Superior temporal gyrus (tissue), 1 donor: ENCODE measurements around the gene NCBP3.
"Not testable (repeated sequence)": the region's sequence is repeated elsewhere in the genome, so short reads cannot be mapped to it uniquely, and the experiment has no call there.

Experiments used
- DNase-seq: peaks from one replicate; pipeline ENCODE4 v3.0.0-alpha.2; 2016; ENCODE audit errors: extremely low spot score

The NCBP3 gene

DNA sequence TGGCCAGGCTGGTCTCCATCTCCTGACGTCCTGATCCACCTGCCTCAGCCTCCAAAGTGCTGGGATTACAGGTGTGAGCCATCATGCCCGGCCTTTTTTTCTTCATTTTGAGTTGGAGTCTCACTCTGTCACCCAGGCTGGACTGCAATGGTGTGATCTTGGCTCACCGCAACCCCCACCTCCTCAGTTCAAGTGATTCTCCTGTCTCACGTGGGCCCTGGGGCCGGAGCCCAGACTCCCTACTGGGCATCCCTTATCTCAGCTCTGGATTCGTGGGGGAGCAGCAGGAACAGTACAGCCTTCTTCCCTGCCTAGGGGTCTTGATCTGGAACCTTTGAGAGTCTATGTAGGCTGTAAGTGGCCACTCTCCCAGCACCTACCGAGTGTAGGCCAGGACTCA lies 52.8 kb downstream of the NCBP3 start:
- DNase-seq = not testable (repeated sequence)

DNA sequence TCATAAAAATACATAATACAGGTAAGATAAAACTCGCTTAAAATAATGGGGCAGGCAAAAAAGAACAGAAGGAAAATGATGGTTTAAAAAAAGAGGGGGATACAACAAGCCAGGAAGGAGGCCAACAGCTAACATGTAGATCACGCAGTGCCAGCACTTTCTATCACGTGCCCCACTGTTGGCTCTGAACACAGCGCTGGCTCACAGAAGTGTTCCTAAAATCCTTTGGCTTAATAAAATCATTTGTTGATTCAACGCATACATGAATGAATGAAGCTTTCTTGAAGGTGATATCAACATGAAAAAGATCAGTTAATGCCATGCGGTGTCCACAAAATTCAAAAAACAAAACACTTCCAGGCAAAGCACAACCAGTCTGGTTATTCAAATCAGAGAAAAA lies 53.6 kb downstream of the NCBP3 start:
- DNase-seq = peak; percentile 74

DNA sequence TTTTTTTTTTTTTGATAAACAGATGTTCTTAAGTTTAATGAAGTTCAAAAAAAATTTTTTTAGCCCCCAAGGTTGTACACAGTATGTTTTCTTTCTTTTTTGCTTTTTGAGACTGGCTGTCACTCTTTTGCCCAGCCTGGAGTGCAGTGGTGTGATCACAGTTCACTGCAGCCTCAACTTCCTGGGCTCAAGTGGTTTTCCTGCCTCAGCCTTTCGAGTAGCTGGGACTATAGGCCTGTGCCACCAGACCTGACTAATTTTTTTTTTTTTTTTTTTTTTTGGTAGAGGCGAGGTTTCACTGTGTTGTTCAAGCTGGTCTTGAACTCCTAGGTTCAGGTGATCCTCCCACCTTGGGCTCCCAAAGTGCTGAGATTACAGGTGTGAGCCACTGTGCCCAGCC lies 57.8 kb downstream of the NCBP3 start:
- DNase-seq = no peak

DNA sequence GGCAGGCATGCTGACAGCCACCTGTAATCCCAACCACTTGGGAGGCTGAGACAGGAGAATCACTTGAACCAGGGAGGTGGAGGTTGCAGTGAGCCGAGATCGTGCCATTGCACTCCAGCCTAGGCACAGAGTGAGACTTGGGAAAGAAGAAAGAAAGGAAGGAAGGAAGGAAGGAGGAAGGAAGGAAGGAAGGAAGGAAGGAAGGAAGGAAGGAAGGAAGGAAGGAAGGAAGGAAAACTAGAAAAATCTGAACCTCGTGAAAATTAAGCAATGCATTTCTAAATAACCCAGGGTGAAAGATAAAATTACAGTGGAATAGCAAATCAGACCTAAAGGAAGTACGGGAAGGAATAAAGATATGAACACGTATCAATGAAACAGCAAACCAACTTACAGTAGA lies 60.7 kb downstream of the NCBP3 start:
- DNase-seq = not testable (repeated sequence)

DNA sequence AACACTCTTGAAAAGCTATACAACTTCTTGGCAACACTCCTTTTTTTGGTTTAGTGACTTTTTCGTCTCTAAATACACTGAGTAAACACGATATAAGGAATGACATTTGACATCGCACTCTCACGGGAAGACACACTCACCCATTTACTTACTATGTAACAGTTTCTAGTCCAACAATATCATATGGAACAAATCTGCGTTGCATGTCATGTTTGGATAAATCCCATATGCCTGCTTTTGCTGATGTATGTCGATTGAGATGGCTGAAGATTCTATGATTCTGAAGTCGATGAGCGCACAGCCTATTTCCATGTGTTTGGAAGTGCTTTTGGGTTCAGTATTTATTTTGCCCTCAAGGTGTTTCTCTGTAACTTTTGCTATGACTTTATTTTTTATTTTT lies 63.3 kb downstream of the NCBP3 start:
- no peak for DNase-seq

DNA sequence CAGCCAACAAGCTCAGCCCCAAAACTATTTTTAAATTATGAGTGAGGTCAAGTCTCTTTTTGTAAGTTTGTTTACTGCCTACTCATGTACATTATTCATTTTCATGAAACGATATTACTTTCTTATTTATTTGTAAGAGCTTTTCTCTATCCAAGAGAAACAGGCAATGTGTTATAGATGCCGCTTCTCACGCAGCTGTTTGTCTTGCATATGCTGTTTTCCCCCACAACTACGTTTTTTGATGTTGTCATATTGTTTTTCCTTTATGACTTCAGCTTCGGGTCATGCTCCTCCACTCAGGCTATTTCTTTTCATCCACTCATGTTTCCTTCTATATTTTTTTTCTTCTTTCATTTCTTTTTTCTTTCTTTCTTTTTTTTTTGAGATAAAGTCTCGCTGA lies 65.1 kb downstream of the NCBP3 start:
- DNase-seq = no peak

DNA sequence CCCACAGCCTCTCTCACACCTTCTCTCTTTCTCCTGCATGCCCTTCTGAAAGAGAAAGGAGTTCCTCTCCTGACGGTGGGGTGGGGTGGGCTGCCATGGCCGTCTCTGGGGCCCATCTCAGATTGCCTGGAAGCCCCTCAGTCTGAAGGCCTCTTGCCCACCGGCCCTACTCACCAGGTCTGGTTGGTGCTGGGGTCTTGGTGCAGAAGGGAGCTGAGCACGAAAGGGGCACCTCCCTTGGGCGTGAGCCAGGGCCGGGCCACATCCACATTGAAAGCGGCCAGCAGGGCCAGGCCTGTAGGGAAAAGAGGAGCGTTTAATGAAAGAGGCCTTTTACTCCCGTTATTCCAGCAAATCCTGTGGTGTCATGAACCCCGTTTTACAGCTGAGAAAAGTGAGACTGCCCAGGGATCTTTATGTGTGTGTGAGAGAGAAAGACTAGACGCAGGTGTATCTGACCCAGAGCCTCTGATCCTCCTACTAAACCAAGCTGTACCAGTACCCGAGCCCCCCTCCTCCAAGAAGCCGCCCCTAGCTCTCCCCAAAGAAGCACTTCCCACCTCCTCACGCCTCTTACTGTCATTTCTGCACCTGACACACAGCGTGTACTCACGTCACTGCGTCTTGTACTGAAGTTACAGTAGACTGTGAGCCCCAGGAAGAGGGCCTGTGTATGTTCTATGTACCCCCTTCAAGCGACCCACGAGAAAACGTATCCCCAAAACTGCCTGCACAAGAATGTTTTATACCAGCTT lies 68.5 kb downstream of the NCBP3 start:
- no peak for DNase-seq

DNA sequence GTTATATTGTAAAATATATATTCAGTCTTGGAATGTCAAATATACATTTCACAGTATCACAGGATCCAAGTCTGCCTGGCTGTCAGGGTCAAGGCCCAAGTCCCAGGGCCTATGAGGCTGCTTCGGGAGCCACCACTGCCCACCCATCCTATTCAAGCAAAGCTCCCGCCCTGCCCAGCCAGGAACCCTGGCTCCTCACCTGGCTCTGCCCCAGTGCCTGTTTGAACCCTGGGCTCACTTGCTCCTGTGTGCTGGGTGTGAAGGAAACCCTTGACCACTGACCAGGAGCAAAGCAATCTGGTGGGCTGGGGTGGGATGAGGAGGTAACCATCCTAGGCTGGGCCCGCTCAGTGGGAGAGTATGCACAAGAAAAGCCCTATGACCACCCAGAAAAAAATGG lies 72.1 kb downstream of the NCBP3 start:
- no peak for DNase-seq

DNA sequence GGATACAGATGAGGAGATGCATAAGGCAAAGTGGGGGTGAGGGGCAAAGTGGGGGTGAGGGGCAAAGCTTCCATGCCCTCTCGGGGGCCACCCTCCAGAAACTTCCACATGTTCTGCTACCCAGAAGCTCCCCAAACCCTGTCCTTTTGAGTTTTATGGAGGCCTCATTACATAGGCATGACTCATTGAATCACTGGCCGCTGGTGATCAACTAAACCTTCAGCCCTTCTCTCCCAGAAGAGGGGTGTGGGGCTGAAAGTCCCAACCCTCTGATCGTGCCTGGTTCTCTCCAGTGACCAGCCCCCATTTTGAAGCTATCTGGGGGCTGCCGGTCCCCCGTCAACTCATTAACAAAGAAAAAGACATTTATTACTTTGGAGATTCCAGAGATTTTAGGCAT lies 72.5 kb downstream of the NCBP3 start:
- DNase-seq = no peak

DNA sequence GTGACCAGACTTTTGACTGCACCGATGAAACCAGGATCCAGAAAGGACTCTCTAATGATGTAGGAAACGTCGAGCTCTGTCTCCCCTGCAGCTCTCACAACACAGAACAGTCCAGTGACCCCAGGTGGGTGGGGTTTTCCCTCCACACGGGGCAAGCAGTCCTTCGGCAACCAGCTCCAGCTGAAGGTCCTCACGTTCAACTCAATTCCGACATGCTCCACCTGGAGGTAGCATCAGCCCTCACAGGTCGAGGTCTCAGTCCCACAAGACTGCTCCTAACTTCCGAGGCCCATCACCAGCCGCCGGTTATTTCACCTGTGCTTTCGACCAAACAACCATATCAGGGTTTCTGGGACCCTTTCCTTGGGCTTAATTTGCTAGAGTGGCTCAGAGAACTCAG lies 73.3 kb downstream of the NCBP3 start:
- no peak for DNase-seq

DNA sequence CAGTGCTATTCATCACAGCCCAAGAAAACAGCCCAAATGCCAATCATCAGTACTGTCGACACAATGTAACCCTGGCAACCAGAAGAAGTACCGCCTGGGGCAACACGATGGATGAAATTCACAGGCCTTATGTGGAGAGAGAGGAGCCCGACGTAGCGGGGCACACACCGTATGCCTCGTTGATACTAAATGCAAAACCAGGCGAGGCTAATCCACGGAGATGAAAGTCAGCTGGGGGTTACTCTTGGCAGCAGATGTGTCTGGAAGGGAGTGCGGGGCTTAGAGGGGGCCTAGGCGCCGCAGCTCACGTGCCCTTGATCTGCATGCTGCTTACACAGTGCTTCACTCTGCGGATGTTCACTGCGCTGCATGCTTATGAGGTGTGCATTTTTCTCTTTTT lies 74.9 kb downstream of the NCBP3 start:
- DNase-seq = no peak

DNA sequence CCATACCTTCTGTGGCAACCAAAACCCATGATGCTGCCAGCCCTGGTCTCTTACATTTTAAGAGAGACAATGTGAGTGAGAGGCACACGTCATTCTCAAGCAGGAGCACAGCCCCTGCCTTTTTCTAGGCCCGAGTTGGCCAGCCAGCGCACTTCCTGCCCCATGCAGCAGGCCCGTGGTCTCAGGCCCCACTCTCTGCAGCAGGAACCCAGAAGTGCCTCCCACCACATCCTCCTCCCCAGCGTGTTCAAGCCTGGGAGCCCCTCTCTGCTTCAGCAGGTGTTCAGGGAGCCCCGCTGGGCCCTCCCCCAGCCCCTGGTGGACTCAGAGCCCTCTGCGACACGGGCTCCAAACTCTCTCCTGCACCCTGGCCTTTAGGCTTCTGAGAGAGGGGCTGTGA lies 75.6 kb downstream of the NCBP3 start:
- no peak for DNase-seq

DNA sequence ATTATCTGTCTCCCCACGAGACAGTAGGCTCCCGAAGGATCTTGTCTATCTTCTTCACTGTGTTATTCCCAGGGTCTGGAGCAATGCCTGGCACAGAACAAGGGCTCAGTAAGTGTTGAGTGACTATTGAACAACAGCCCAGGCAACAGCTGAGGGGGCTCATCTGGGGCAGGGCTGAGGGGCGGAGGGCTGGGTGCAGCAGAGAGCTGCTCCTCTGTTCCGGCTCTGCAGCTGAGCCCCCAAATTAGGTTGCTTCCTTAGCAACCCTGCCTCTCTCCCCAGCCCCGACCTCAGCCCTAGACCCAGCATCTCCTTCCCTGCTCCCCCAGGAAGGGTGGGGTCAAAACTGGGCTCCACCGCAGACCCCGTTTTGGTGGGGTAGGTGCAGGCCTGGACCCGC lies 77.3 kb downstream of the NCBP3 start:
- DNase-seq = no peak

DNA sequence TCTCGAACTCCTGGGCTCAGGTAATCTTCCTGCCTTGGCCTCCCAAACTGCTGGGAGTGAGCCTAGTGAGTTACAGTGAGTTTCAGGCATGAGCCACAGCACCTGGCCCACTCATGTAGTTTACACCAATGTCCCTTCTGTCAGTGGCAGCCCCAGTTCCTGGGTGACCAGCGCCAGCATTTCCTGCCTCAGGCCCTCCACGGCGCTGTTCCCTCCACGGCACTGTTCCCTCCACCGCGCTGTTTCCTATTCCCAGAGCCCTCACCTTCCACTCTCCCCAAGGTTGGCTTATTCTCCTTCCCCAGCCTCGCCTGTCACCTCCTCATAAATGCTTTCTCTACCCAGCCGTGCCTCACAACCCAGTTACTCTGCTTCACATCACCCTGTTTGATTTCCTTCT lies 77.7 kb downstream of the NCBP3 start:
- no peak for DNase-seq

DNA sequence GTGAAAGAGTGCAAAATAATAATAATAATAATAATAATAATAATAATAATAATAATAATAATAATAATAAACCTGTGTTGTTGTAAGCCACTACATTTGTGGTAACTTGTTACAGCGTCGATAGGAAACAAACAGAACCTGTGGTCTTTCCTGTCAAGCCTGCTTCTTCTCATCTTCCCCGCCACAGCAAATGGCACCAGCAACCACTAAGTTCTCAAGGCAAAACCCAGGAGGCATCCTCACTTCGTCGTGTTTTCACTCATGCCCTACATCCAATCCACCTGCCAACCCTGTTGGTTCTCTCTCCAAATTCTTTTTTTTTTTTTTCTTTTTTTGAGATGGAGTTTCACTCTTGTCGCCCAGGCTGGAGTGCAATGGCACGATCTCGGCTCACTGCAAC lies 79.3 kb downstream of the NCBP3 start:
- DNase-seq = no peak

DNA sequence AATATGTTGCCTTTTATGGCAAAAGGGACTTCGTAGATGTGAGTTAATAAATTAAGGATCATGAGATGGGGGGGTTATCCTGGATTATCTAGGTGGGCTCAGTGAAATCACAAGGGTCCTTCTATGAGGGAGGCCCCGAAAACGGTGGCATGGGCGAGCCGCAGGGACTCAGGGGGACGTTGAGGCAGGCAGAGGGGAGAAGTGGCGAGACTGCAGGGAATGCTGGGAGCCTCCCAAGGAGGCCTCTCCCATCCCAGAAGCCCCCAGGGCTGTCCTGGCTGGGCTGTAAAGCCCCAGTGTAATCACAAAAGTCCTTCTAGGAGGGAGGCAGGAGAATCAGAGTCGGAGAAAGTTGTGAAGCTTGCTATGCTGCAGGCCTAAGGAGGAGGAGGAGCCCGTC lies 80.1 kb downstream of the NCBP3 start:
- no peak for DNase-seq

DNA sequence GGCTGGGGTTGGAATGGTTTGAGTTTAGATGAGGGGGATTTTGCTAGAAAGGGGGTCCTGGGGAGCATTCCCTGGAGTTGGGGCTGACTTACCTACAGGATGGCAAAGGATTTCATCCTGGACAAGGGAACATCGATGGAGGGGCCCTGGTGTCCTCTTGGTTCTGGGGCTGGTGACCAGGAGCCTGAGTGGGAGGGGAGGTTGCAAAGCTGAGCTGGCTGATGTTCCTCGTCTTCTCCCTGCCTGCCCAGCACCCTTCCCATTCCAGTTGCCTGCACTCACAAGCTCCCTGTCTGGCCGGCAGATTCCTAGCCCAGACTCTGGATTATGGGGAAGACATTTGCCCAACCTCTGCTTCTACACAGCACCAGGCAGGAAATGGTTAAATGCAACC lies 82.3 kb downstream of the NCBP3 start:
- no peak for DNase-seq

DNA sequence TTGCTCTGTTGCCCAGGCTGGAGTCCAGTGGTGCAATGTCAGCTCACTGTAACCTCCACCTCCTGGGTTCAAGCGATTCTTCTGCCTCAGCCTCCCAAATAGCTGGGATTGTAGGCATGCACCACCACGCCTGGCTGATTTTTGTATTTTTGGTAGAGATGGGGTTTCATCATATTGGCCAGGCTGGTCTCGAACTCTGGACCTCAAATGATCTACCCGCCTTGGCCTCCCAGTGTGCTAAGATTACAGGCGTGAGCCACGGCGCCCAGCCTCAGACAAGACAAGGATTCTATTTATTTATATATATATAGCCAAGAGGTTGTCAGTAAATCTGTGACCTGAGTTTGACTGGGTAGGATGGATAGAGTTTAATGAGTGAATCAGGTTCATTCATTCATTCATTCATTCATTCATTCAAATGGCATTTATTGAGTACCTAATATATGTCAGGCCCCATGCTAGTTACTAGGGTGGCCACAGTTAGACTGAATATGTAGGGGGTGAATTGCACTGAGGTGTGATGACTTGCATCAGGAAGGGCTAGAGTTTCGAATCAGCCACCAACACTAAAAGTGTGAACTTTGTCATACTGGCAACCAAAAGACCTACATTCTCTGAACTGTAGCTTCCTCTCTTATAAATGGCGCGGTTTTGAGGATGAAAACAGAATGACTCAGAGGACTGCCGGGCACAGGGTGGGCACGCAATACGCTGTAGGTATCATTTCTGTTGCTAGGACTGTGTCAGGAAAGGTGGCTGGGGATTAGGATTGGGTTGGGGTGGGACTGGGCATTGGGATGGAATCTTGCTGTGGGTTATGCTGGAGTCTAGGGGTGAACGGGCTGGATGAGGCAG lies 82.9 kb downstream of the NCBP3 start:
- no peak for DNase-seq

DNA sequence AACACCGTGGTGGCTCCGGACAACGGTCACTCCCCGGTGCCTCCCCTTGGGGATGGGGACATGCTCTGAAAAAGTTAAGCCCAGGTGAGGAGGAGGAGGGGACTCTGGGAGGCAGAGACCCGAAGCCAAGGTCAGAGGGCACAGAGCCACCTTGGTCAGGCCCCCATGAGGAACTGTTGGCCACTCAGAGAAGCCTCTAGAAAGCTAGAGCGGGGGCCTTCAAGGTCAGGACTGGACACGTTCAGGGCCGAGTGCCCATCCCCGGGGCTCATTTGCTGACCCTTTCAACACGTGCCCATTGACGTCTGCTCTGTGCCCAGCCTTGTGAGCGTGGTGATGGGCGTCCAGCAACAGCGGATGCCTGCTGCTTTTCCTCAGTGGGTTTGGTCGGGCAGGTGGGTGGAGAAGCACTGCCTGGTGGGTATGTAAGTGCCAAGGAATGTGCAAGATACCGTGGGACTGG lies 84.1 kb downstream of the NCBP3 start:
- DNase-seq = no peak

DNA sequence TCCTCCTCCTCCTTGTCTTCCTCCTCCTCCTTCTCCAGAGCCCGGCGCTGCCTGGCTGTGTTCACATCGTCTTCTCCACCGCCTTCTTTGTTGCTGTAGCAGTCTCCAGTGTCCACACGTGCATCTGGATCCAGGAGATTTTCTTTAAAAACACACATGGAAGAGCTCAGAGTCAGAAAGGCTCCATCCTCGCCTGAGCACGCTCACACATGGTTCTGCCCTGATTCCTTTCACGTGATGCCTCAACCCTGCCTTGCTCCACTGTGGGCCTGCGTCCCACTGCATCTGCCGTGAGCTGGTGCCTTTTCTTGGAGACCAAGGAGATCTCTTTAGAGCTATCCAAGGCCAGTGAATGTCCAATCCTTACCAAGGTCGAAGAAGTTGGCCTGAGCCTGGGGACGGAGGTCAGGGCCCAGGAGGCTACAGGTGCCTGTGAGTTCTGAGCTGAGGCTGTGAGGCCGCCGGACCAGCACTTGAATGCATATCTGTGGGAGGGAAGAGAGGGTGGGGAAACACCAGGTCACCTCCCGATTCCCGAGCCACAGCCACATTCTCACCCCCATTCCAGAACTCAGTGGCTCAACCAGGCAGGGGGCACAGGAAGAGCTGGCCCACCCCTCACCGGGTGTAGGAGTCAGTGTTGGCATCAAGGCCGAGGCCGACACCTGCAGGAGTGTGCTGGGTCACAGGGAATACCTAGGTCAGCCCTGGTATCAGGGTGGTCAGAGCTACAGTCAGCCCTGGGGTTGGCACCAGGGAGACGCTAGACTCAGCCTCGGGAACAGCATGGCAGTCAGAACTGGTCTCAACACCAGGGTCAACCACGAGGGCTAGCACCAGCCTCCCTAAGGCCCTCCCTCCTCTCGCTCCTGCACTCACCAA lies 84.8 kb downstream of the NCBP3 start:
- no peak for DNase-seq

DNA sequence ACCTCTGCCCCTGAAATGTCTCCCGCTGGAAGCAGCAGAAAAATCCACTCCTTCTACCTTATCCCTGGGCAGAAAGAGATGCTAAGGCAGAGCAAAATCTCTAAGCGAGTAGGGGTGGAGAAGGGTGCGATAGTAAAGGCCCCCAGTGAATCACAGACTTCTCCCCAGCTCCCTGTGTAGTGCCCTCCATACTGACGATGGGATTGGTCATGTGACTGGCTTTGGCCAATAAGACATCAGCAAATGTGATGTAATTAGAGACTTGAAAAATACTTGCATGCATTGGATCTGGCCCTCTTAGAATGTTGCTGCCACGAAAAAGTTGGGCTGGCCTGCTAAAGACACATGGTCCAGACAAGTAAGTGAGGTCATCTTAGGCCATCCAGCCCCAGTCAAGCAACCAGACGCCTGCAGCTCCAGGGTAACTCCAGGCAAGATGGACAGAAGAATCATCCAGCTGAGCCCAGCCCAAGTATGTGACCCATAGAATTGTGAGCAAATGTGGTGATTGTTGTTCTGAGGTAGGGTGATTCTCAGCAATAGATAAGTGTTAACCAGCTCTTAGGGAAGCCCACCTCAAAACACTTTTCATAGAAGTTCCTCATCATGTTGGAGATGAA lies 86.3 kb downstream of the NCBP3 start:
- DNase-seq = no peak
